ENCODE results near the gene MYLK. TPM values are rescaled to one million over a fixed set of nuclear protein-coding genes. Genes with fewer than 3 reads are reported as not detected.

MYLK gene
- total RNA-seq, 1 donor from 2014 or later: 50.5 TPM

DNA sequence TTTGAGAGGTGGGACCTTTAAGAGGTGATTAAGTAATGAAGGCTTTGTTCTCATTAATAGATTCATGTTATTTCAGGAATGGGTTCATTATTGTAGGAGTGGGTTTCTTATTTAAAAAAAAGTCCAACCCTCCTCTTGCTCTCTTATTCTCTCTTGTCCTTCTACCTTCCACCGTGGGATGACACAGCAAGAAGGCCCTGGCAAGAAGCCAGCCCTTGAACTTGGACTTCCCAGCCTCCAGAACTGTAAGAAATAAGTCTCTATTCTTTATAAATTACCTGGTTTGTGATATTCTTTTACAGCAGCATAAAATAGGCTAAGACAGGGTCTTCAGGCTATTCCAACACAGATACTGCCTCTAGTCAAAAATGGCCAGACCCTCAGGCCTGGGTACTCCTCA is 62.2 kb downstream of the MYLK start:
- no peak overlapping the region for H3K4me3 Mint-ChIP-seq (ENCODE audit: unreplicated experiment)
- no peaks in the 10 kb centered on the region for H3K27me3 ChIP-seq (ENCODE audit: insufficient read depth, low read length)
- no peak overlapping the region for H3K27ac ChIP-seq (ENCODE audit: low read depth, low read length)
- peaks cover 31% of the 10 kb centered on the region for H3K4me1 ChIP-seq (ENCODE audit: insufficient read depth, low read length)
- TF ChIP-seq EZH2 (IDR thresholded peaks at IDR 0.05; ENCODE audit: insufficient read depth, low read length): no peak
- TF ChIP-seq, protein P1, sequence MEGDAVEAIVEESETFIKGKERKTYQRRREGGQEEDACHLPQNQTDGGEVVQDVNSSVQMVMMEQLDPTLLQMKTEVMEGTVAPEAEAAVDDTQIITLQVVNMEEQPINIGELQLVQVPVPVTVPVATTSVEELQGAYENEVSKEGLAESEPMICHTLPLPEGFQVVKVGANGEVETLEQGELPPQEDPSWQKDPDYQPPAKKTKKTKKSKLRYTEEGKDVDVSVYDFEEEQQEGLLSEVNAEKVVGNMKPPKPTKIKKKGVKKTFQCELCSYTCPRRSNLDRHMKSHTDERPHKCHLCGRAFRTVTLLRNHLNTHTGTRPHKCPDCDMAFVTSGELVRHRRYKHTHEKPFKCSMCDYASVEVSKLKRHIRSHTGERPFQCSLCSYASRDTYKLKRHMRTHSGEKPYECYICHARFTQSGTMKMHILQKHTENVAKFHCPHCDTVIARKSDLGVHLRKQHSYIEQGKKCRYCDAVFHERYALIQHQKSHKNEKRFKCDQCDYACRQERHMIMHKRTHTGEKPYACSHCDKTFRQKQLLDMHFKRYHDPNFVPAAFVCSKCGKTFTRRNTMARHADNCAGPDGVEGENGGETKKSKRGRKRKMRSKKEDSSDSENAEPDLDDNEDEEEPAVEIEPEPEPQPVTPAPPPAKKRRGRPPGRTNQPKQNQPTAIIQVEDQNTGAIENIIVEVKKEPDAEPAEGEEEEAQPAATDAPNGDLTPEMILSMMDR (IDR thresholded peaks at IDR 0.05; ENCODE audit: insufficient read depth, low read depth, low read length): no peak
- H3K36me3 ChIP-seq (ENCODE audit: insufficient read depth, low read length): peaks cover 12% of the 10 kb centered on the region
- no peaks in the 10 kb centered on the region for H4K20me1 ChIP-seq (ENCODE audit: insufficient read depth, low read length)
- no peak overlapping the region for H3K9ac ChIP-seq (ENCODE audit: low read length)
- no peak overlapping the region for H3K27ac Mint-ChIP-seq (ENCODE audit: unreplicated experiment)
- FAIRE-seq: no peak
- no peaks in the 10 kb centered on the region for H3K27me3 Mint-ChIP-seq (ENCODE audit: low read depth, unreplicated experiment)
- peaks cover 51% of the 10 kb centered on the region for H3K36me3 Mint-ChIP-seq (ENCODE audit: low read depth, unreplicated experiment)
- peaks cover 33% of the 10 kb centered on the region for H3K9me3 Mint-ChIP-seq (ENCODE audit: unreplicated experiment)
- H2AFZ ChIP-seq (ENCODE audit: low read depth, low read length): no peak overlapping the region
- no peak for DNase-seq (ENCODE audit: low read depth)
- H3K79me2 ChIP-seq (ENCODE audit: insufficient read depth, low read length): peaks cover 13% of the 10 kb centered on the region
- peaks cover 4% of the 10 kb centered on the region for H3K9me3 ChIP-seq (ENCODE audit: insufficient read depth, low read depth, low read length)
- no peak overlapping the region for H3K4me3 ChIP-seq (ENCODE audit: insufficient read depth, low read depth, low read length)
- no peak overlapping the region for H3K4me2 ChIP-seq (ENCODE audit: low read length)
- H3K4me1 Mint-ChIP-seq (ENCODE audit: low read depth, unreplicated experiment): peaks cover 26% of the 10 kb centered on the region

DNA sequence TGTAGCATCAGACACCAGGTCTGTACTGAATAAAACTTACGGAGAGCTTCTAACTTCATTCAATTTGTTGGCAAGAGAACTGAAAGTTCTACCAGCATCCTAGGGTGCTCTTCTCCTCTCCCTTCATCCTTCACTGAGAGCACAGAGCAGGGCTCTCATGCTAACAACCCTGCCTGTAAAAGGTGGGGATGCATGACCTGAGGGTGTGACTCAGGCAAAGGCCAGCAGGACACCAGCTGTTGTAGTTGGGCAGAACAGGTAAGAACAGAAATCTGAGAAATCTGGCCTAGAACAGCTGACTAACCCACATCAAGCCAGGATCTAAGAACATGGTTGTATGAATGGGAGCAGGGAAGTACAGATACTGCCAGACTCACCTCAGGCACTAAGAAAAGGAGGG is 64.2 kb downstream of the MYLK start:
- TF ChIP-seq, protein P1 (IDR thresholded peaks at IDR 0.05; ENCODE audit: insufficient read depth, low read depth, low read length): no peak
- no peak for TF ChIP-seq EZH2 (IDR thresholded peaks at IDR 0.05; ENCODE audit: insufficient read depth, low read length)
- H2AFZ ChIP-seq (ENCODE audit: low read depth, low read length): no peak overlapping the region
- no peak overlapping the region for H3K4me3 ChIP-seq (ENCODE audit: insufficient read depth, low read depth, low read length)
- FAIRE-seq (no peak), DNase-seq (ENCODE audit: low read depth) (no peak)
- no peaks in the 10 kb centered on the region for H4K20me1 ChIP-seq (ENCODE audit: insufficient read depth, low read length)
- H3K36me3 Mint-ChIP-seq (ENCODE audit: low read depth, unreplicated experiment): peaks cover 37% of the 10 kb centered on the region
- H3K27me3 Mint-ChIP-seq (ENCODE audit: low read depth, unreplicated experiment): no peaks in the 10 kb centered on the region
- H3K9me3 Mint-ChIP-seq (ENCODE audit: unreplicated experiment): peaks cover 18% of the 10 kb centered on the region
- H3K27ac Mint-ChIP-seq (ENCODE audit: unreplicated experiment): peak overlapping the region; percentile 8
- no peak overlapping the region for H3K9ac ChIP-seq (ENCODE audit: low read length)
- no peak overlapping the region for H3K4me2 ChIP-seq (ENCODE audit: low read length)
- H3K9me3 ChIP-seq (ENCODE audit: insufficient read depth, low read depth, low read length): peaks cover 4% of the 10 kb centered on the region
- no peak overlapping the region for H3K4me3 Mint-ChIP-seq (ENCODE audit: unreplicated experiment)
- peaks cover 12% of the 10 kb centered on the region for H3K36me3 ChIP-seq (ENCODE audit: insufficient read depth, low read length)
- peaks cover 43% of the 10 kb centered on the region for H3K4me1 ChIP-seq (ENCODE audit: insufficient read depth, low read length)
- peaks cover 4% of the 10 kb centered on the region for H3K79me2 ChIP-seq (ENCODE audit: insufficient read depth, low read length)
- peaks cover 32% of the 10 kb centered on the region for H3K4me1 Mint-ChIP-seq (ENCODE audit: low read depth, unreplicated experiment)
- H3K27ac ChIP-seq (ENCODE audit: low read depth, low read length): no peak overlapping the region
- no peaks in the 10 kb centered on the region for H3K27me3 ChIP-seq (ENCODE audit: insufficient read depth, low read length)

DNA sequence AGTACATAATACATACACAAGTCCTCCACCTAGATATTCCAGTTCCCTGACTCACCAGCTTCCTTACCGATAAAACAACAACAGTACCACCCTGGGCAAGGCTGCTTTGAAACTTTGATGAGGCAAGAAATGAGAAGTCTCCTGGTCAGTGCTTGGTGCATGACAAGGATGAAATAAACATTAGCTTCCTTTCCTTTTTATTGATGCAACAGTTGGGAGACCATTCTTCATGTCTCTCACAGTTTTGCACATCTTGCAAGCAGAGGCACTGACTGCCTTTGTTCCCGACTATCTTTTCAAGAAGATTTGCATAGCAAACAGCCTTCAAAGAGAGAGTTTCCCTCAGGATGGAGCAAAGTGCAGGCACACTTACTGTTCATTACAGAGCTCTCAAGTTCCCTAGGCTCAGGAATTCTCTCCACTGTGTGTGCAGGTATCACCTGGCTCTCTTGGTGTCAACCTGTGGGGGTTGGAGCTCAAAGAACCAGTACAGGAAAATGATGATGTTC is 65.2 kb downstream of the MYLK start:
- peaks cover 47% of the 10 kb centered on the region for H3K4me1 ChIP-seq (ENCODE audit: insufficient read depth, low read length)
- H3K4me3 Mint-ChIP-seq (ENCODE audit: unreplicated experiment): no peak overlapping the region
- peaks cover 35% of the 10 kb centered on the region for H3K4me1 Mint-ChIP-seq (ENCODE audit: low read depth, unreplicated experiment)
- peak overlapping the region; percentile 66 for H3K4me2 ChIP-seq (ENCODE audit: low read length)
- no peaks in the 10 kb centered on the region for H4K20me1 ChIP-seq (ENCODE audit: insufficient read depth, low read length)
- no peak overlapping the region for H3K4me3 ChIP-seq (ENCODE audit: insufficient read depth, low read depth, low read length)
- peaks cover 4% of the 10 kb centered on the region for H3K9me3 ChIP-seq (ENCODE audit: insufficient read depth, low read depth, low read length)
- DNase-seq (ENCODE audit: low read depth) (peak; percentile 90), FAIRE-seq (peak; percentile 88)
- H3K27ac ChIP-seq (ENCODE audit: low read depth, low read length): peak overlapping the region; percentile 85
- TF ChIP-seq, protein P1 (IDR thresholded peaks at IDR 0.05; ENCODE audit: insufficient read depth, low read depth, low read length): no peak
- H3K27me3 ChIP-seq (ENCODE audit: insufficient read depth, low read length): no peaks in the 10 kb centered on the region
- peaks cover 31% of the 10 kb centered on the region for H3K36me3 Mint-ChIP-seq (ENCODE audit: low read depth, unreplicated experiment)
- H3K79me2 ChIP-seq (ENCODE audit: insufficient read depth, low read length): peaks cover 4% of the 10 kb centered on the region
- peaks cover 15% of the 10 kb centered on the region for H3K9me3 Mint-ChIP-seq (ENCODE audit: unreplicated experiment)
- H2AFZ ChIP-seq (ENCODE audit: low read depth, low read length): no peak overlapping the region
- H3K9ac ChIP-seq (ENCODE audit: low read length): peak overlapping the region; percentile 14
- peak overlapping the region; percentile 35 for H3K27ac Mint-ChIP-seq (ENCODE audit: unreplicated experiment)
- H3K27me3 Mint-ChIP-seq (ENCODE audit: low read depth, unreplicated experiment): no peaks in the 10 kb centered on the region
- H3K36me3 ChIP-seq (ENCODE audit: insufficient read depth, low read length): peaks cover 12% of the 10 kb centered on the region

Measured in astrocyte (in vitro differentiated cells and primary cell).